ENCODE results near the gene SETD7.

SETD7 gene

DNA sequence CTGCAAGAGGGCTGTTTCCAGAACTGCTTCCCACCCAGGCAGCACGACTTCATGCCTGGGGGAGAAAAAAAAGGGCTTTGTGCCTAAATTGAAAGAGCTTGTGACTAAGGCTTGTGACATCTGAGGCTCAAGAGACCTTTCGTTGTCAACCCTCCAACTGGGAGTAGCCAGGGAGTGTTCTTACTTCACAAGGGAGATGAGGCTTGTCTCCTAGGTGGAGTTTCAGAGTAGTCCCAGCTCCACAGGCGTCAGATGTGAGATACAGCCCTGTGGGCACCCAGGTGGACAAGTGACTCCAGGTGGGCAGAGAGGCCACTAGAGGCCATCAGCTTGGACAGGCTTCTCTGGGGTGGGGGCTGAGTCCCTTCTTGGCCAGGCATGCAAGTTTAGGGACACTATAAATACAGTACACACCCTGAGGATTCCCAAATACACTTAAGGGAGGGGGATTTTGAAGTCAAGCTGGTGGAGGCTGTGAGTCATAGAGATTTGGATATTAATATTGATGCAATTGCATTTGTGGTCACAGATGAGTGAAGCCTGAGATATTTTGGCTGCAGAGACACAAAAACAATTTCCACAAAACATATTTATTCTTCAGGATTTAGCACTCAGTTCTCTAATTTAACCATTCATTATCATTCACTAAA, 40.1 kb upstream of the SETD7 start:
- TF ChIP-seq CTCF (IDR thresholded peaks at IDR 0.05; ENCODE audit: poor library complexity, severe bottlenecking), result no peak
- no peak overlapping the region for H3K4me3 ChIP-seq (ENCODE audit: severe bottlenecking)
- H3K4me1 ChIP-seq (ENCODE audit: insufficient read depth, poor library complexity, severe bottlenecking), result peaks cover 31% of the 10 kb centered on the region
- H3K27ac ChIP-seq (ENCODE audit: poor library complexity, severe bottlenecking), result no peak overlapping the region
- no peaks in the 10 kb centered on the region for H3K27me3 ChIP-seq (ENCODE audit: insufficient read depth, poor library complexity, severe bottlenecking)
- H3K36me3 ChIP-seq (ENCODE audit: low read depth), result no peaks in the 10 kb centered on the region
- no peak for DNase-seq (ENCODE audit: low spot score)
- H3K9me3 ChIP-seq (ENCODE audit: severe bottlenecking), result no peaks in the 10 kb centered on the region
- peak; percentile 28; the same call in 1 of the 3 replicates for ATAC-seq (ENCODE audit: low read depth)

DNA sequence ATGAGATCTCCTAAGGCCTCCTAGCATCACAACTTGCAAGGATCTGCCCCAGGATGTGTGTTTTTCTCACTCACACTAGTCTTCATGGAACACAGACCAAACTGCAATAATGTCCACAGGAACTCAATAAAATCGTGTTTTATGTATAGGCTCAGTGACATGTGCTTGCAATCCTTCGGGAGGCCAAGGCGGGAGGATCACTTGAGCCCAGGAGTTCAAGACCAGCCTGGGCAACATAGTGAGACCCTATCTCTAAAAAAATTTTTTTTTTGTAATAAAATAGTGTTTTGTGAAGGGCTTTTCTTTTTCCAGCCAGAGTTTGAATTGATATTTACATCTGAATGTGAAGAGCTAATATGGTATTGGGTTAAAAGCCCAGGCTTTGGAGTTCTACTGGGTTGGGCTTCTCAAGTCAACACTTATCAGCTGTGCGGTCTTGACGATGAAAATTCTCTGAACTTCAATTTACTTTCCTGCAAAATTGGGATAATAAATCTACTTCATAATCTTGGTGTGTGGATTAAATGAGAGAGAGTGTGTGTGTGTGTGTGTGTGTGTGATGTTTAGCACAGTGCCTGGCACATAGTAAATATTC, 38.7 kb upstream of the SETD7 start:
- Histone ChIP-seq H3K27ac (ENCODE audit: poor library complexity, severe bottlenecking) (no peak overlapping the region), H3K36me3 (ENCODE audit: low read depth) (no peaks in the 10 kb centered on the region), H3K9me3 (ENCODE audit: severe bottlenecking) (no peaks in the 10 kb centered on the region), H3K27me3 (ENCODE audit: insufficient read depth, poor library complexity, severe bottlenecking) (no peaks in the 10 kb centered on the region), H3K4me1 (ENCODE audit: insufficient read depth, poor library complexity, severe bottlenecking) (peaks cover 19% of the 10 kb centered on the region), H3K4me3 (ENCODE audit: severe bottlenecking) (no peak overlapping the region)
- no peak for ATAC-seq (ENCODE audit: low read depth)
- DNase-seq (ENCODE audit: low spot score), result no peak
- TF ChIP-seq CTCF (IDR thresholded peaks at IDR 0.05; ENCODE audit: poor library complexity, severe bottlenecking), result no peak

DNA sequence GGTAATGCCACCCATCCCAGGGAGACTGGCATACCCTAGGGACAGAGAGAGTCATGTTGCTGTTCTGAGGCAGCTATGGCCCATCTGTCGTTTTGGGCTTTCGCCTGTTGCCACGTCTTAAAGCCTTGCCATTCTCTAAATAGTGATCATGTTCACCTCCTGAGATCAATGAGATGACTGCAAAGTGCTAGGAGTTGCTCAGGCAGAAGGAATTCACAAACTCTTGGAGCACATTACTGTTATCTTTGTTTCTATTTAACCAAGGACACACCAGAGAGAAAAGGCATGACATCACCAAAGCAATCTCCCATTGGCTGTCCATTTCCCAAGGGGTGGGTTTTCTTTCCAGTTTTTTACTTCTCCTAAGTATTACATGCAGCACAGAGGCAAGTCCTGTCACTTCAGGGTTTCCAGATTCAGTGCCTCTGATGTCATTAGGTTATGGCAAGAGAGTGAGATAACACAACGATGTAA, 37.1 kb upstream of the SETD7 start:
- Histone ChIP-seq H3K4me1 (ENCODE audit: insufficient read depth, poor library complexity, severe bottlenecking) (peaks cover 14% of the 10 kb centered on the region), H3K27ac (ENCODE audit: poor library complexity, severe bottlenecking) (no peak overlapping the region), H3K4me3 (ENCODE audit: severe bottlenecking) (no peak overlapping the region), H3K27me3 (ENCODE audit: insufficient read depth, poor library complexity, severe bottlenecking) (no peaks in the 10 kb centered on the region), H3K9me3 (ENCODE audit: severe bottlenecking) (no peaks in the 10 kb centered on the region), H3K36me3 (ENCODE audit: low read depth) (no peaks in the 10 kb centered on the region)
- ATAC-seq (ENCODE audit: low read depth) (no peak), DNase-seq (ENCODE audit: low spot score) (no peak)
- TF ChIP-seq CTCF (IDR thresholded peaks at IDR 0.05; ENCODE audit: poor library complexity, severe bottlenecking), result no peak

DNA sequence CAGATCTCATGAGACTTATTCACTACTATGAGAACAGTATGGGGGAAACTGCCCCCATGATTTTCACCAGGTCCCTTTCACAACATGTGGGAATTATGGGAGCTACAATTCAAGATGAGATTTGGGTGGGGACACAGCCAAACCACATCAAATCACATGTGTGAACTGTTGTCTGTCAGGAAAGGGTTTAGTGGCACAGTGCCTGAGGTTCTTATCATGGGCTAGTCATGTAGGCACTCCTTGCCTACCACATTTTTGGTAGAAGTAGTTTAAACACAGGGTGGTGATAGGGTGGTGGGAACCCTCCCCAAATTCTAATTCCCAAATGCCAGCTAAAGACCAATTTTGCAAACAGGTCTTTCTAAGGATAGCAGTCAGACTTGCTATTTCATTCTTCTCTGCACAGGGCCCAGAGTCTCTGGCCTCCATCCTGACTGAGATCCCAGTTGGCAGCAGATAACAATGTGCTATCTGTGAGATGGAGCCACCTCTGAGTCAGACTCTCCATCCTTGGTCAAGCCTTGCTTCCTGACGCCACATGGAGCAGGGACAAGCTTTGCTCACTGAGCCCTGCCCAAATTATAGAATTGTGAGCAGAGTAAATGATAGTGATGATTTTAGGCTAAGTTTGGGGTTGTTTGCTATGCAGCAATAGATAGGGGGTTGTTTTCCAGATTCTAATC, 33.5 kb upstream of the SETD7 start:
- Histone ChIP-seq H3K27ac (ENCODE audit: poor library complexity, severe bottlenecking) (no peak overlapping the region), H3K9me3 (ENCODE audit: severe bottlenecking) (no peaks in the 10 kb centered on the region), H3K4me1 (ENCODE audit: insufficient read depth, poor library complexity, severe bottlenecking) (no peaks in the 10 kb centered on the region), H3K27me3 (ENCODE audit: insufficient read depth, poor library complexity, severe bottlenecking) (no peaks in the 10 kb centered on the region), H3K4me3 (ENCODE audit: severe bottlenecking) (no peak overlapping the region), H3K36me3 (ENCODE audit: low read depth) (no peaks in the 10 kb centered on the region)
- DNase-seq (ENCODE audit: low spot score), result no peak
- TF ChIP-seq CTCF (IDR thresholded peaks at IDR 0.05; ENCODE audit: poor library complexity, severe bottlenecking), result no peak
- no peak for ATAC-seq (ENCODE audit: low read depth)

Data from RWPE2 (cell line).